ENCODE data around the gene REV1. TPM values are rescaled to one million over a fixed set of nuclear protein-coding genes. Genes with fewer than 3 reads are reported as not detected.
A peak's percentile ranks its signal among the peaks of the same experiment; 100 is the strongest.

The REV1 gene
- total and polyA plus RNA-seq, 9 of the 15 experiments (the other 6 are each of a cell fraction or from before 2014, with no cell fraction given) = 12.8 to 54.4 (median 29.6) TPM

- TF ChIP-seq ZEB2 (IDR thresholded peaks at IDR 0.05) = no peak
- no peak for TF ChIP-seq ATF3 (IDR thresholded peaks at IDR 0.05)
- peak; percentile 85 for TF ChIP-seq ATF3 (CRISPR knock-in tag; conservative IDR thresholded peaks at IDR 0.05)
- TF ChIP-seq CTCFL (IDR thresholded peaks at IDR 0.05; ENCODE audit: borderline replicate concordance, insufficient read depth, low read depth, low read length, poor library complexity, severe bottlenecking) = peak; percentile 91
- peak; percentile 29; the same call in 1 of the 2 replicates for TF ChIP-seq LEF1 (IDR thresholded peaks at IDR 0.05)
- TF ChIP-seq ZFPM2 (CRISPR knock-in tag; IDR thresholded peaks at IDR 0.05) = no peak
- peak; percentile 41 to 45; a peak in 2 of 4 replicates for TF ChIP-seq TBL1XR1 (IDR thresholded peaks at IDR 0.05; ENCODE audit: low read length in 2 of 2)
- TF ChIP-seq PHF8 (IDR thresholded peaks at IDR 0.05; ENCODE audit: borderline replicate concordance, low read length) = peak; percentile 61; the same call in 1 of the 2 replicates
- no peak for TF ChIP-seq TAF9B (IDR thresholded peaks at IDR 0.05; ENCODE audit: partially characterized antibody)
- no peak for TF ChIP-seq HMG20A (CRISPR knock-in tag; conservative IDR thresholded peaks at IDR 0.05)
- no peak for TF ChIP-seq ZFP30 (CRISPR knock-in tag; IDR thresholded peaks at IDR 0.05; ENCODE audit: borderline replicate concordance)
- no peak for TF ChIP-seq CUX1 (CRISPR knock-in tag; IDR thresholded peaks at IDR 0.05)
- TF ChIP-seq POLR2H (tag; IDR thresholded peaks at IDR 0.05; ENCODE audit: low read depth) = no peak
- TF ChIP-seq XRCC4 (IDR thresholded peaks at IDR 0.05; ENCODE audit: extremely low read depth, insufficient read depth, insufficient read length) = no peak
- TF ChIP-seq KLF10 (CRISPR knock-in tag; IDR thresholded peaks at IDR 0.05) = no peak
- no peak for TF ChIP-seq MXI1 (IDR thresholded peaks at IDR 0.05; ENCODE audit: low read depth, low read length)
- TF ChIP-seq SMAD2 (IDR thresholded peaks at IDR 0.05; ENCODE audit: low read depth, low read length) = no peak
- TF ChIP-seq TBP (optimal IDR thresholded peaks at IDR 0.05; ENCODE audit: low read depth, low read length) = peak; percentile 12
- no peak for TF ChIP-seq TRIM28 (IDR thresholded peaks at IDR 0.05)
Observed at GRCh38 chr2:99489761-99490622, at the start of gene REV1 (continued).
